ENCODE data around the gene AKT1S1.

Gene AKT1S1

GRCh38 chr19:49883094-49883493 is 5.9 kb upstream of the AKT1S1 start:
- DNase-seq (ENCODE audit: low read depth in 2 of 2): no peak

GRCh38 chr19:49882643-49883042 is 5.5 kb upstream of the AKT1S1 start:
- DNase-seq (ENCODE audit: low read depth in 2 of 2): no peak

- no peak for DNase-seq (ENCODE audit: low read depth in 2 of 2)
Measured at GRCh38 chr19:49881672-49882394, 4.7 kb upstream of the AKT1S1 start.

GRCh38 chr19:49881186-49881585 is 4.0 kb upstream of the AKT1S1 start:
- no peak for DNase-seq (ENCODE audit: low read depth in 2 of 2)

- no peak for DNase-seq (ENCODE audit: low read depth in 2 of 2)
Measured at GRCh38 chr19:49880162-49880869, 3.2 kb upstream of the AKT1S1 start.

GRCh38 chr19:49879243-49879963 is 2.2 kb upstream of the AKT1S1 start:
- no peak for DNase-seq (ENCODE audit: low read depth in 2 of 2)

GRCh38 chr19:49878744-49879070 is 1.6 kb upstream of the AKT1S1 start:
- no peak for DNase-seq (ENCODE audit: low read depth in 2 of 2)

GRCh38 chr19:49877879-49878743 is 956 bp upstream of the AKT1S1 start:
- DNase-seq (ENCODE audit: low read depth in 2 of 2): peak; percentile 95 to 96

- peak; percentile 92 to 96 for DNase-seq (ENCODE audit: low read depth in 2 of 2)
Measured at GRCh38 chr19:49876422-49877019, 634 bp downstream of the AKT1S1 start.

GRCh38 chr19:49875857-49876421 is 1.2 kb downstream of the AKT1S1 start:
- DNase-seq (ENCODE audit: low read depth in 2 of 2): peak; percentile 33 to 53

GRCh38 chr19:49875177-49875576 is 2.0 kb downstream of the AKT1S1 start:
- no peak for DNase-seq (ENCODE audit: low read depth in 2 of 2)

- DNase-seq (ENCODE audit: low read depth in 2 of 2): no peak
Measured at GRCh38 chr19:49874503-49875157, 2.5 kb downstream of the AKT1S1 start.

- no peak for DNase-seq (ENCODE audit: low read depth in 2 of 2)
Measured at GRCh38 chr19:49873834-49874233, 3.3 kb downstream of the AKT1S1 start.

GRCh38 chr19:49873129-49873521 is 4.0 kb downstream of the AKT1S1 start:
- DNase-seq (ENCODE audit: low read depth in 2 of 2): no peak

- DNase-seq (ENCODE audit: low read depth in 2 of 2): no peak
Measured at GRCh38 chr19:49872245-49873128, 4.7 kb downstream of the AKT1S1 start.

GRCh38 chr19:49871349-49871985 is 5.7 kb downstream of the AKT1S1 start:
- DNase-seq (ENCODE audit: low read depth in 2 of 2): no peak

GRCh38 chr19:49870309-49870901 is 6.8 kb downstream of the AKT1S1 start:
- no peak for DNase-seq (ENCODE audit: low read depth in 2 of 2)

GRCh38 chr19:49869484-49870308 is 7.5 kb downstream of the AKT1S1 start:
- peak; percentile 78 for DNase-seq (ENCODE audit: low read depth in 2 of 2)

Measured in activated CD8-positive, alpha-beta memory T cell treated with anti-CD3 and anti-CD28 coated beads for 4 hours (primary cell).